Lung (tissue), 12 donors: ENCODE results near the gene RTP5. TPM values are rescaled to one million over a fixed set of nuclear protein-coding genes. Genes with fewer than 3 reads are reported as not detected.
"Not testable (repeated sequence)": the region's sequence is repeated elsewhere in the genome, so short reads cannot be mapped to it uniquely, and the experiment has no call there.

Experiments used
- ATAC-seq: fragments of 200-7000 bp; cut with Tn5 transposase; one replicate; pipeline ENCODE4 v1.9.1; 2020; ENCODE audit warnings: moderate number of reproducible peaks; ENCODE audit not compliant: insufficient read depth, low FRiP score
- DNase-seq, 3 donors: peaks; one replicate each; pipeline ENCODE4 v3.0.0-alpha.2; 2013 to 2017
- H3K27ac ChIP-seq, 2 donors: one replicate each; pipeline ENCODE4 v1.5.1; 2013; ENCODE audit warnings: mild to moderate bottlenecking in 2 of 2, moderate library complexity in 2 of 2, control low read depth in 1 of 2, inconsistent platforms in 1 of 2, low read depth in 1 of 2, low read length in 1 of 2
- H3K27me3 ChIP-seq, 3 donors: one replicate each; pipeline ENCODE4 v1.5.1; 2013; ENCODE audit warnings: low read length in 2 of 3; ENCODE audit not compliant: control insufficient read depth in 3 of 3, insufficient read depth in 3 of 3
- H3K36me3 ChIP-seq, 4 donors: one replicate each; pipeline ENCODE4 v1.5.1; 2013; ENCODE audit warnings: low read length in 4 of 4, mild to moderate bottlenecking in 1 of 4, moderate library complexity in 1 of 4; ENCODE audit not compliant: control insufficient read depth in 4 of 4, insufficient read depth in 4 of 4
- H3K4me1 ChIP-seq, 5 donors: one replicate each; pipeline ENCODE4 v1.5.1; 2013; ENCODE audit warnings: low read length in 5 of 5, mild to moderate bottlenecking in 2 of 5, moderate library complexity in 1 of 5; ENCODE audit not compliant: control insufficient read depth in 5 of 5, insufficient read depth in 5 of 5
- H3K4me3 ChIP-seq: one replicate; pipeline ENCODE4 v1.5.1; 2013; ENCODE audit warnings: mild to moderate bottlenecking, control low read depth, moderate library complexity
- H3K9ac ChIP-seq, 2 donors: one replicate each; pipeline ENCODE4 v1.5.1; 2013; ENCODE audit warnings: low read length in 2 of 2, control low read depth in 1 of 2; ENCODE audit not compliant: insufficient read depth in 1 of 2
- H3K9me3 ChIP-seq, 4 donors: one replicate each; pipeline ENCODE4 v1.5.1; 2013; ENCODE audit warnings: low read length in 3 of 4, mild to moderate bottlenecking in 1 of 4, moderate library complexity in 1 of 4; ENCODE audit not compliant: control insufficient read depth in 4 of 4, insufficient read depth in 3 of 4
- WGBS, 2 donors: extraction: QIAGEN DNeasy Blood & Tissue Kit; methylation state at CpG; one replicate each; pipeline ENCODE4 v1.1.7; 2013; 5-methylcytosine and 5-hydroxymethylcytosine counted together
- polyA plus RNA-seq, 2 donors: library from polyadenylated mRNA; stranded (reverse); fragments of 200-250 nt; gene quantifications; one replicate each; pipeline ENCODE4 v1.2.1, GENCODE V29; 2013
- total RNA-seq, 2 donors: library from RNA; depleted of rRNA in 1 of 2; stranded (reverse); fragments of >200 nt in 1 of 2; gene quantifications; one replicate each; pipeline ENCODE4 v1.2.1, GENCODE V29; 2014 to 2021
- TF ChIP-seq, protein P1 (sequence below): IDR thresholded peaks from 2 replicates; pipeline ENCODE4 v1.5.1; 2012; ENCODE audit warnings: mild to moderate bottlenecking; ENCODE audit errors: control extremely low read depth, extremely low read depth
- donor health status: control.
- donor health status: control.
- donor health status: Bipolar disorder and iron deficiency.
- donor health status: healthy.
- donor health status: DM: yes; HTN: yes; CAD: no.

Gene RTP5
- total and polyA plus RNA-seq, 4 donors = 0.08 to 0.13 (median 0.09) TPM; not detected in 1

DNA sequence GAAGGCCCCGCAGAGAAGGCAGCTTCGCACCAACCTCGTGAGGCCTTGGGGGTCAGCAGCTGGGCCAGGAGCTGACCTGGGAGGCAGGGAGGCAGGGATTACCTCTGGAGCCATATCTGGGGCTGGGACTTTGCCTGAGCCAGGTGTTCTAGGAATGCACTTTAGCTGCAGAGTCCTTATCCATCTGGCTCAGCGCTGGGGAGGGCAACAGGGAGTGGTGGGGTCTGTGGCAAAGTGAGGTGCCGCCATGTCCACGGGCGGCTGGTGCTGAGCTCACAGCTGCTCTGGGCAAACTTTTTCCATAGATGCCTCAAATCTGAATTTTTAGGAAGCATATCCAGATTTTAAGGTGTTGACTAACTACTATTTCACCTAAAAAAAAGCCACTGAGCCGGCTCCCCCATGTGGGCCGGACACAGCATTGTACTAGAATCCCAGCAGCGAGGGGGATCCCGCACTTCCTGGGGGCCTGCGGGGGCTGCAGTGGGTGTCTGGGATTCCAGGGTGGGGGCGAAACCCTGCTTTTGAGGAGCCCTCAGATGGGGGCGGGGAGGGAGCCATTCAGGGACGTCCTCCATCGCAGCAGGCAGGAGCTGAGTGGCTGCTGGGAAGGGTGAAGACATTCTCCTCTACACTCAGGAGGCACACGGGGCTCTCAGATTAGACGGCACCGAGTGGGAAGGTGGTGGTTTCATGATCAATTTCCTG lies 34.6 kb downstream of the RTP5 start:
- Histone ChIP-seq H3K4me3 (no peak overlapping the region), H3K9me3 (no peaks in the 10 kb centered on the region), H3K9ac (no peak overlapping the region), H3K27me3 (peaks cover 0 to 4% (median 0%) of the 10 kb centered on the region in 3 donors), H3K36me3 (no peaks in the 10 kb centered on the region), H3K27ac (no peak overlapping the region), H3K4me1 (peaks cover 0 to 28% (median 7%) of the 10 kb centered on the region in 5 donors)
- 90 to 91% methylated on average over 19 of the region's 19 CpGs for WGBS, 2 donors
- ATAC-seq (no peak), DNase-seq (no peak)
- TF ChIP-seq, protein P1, sequence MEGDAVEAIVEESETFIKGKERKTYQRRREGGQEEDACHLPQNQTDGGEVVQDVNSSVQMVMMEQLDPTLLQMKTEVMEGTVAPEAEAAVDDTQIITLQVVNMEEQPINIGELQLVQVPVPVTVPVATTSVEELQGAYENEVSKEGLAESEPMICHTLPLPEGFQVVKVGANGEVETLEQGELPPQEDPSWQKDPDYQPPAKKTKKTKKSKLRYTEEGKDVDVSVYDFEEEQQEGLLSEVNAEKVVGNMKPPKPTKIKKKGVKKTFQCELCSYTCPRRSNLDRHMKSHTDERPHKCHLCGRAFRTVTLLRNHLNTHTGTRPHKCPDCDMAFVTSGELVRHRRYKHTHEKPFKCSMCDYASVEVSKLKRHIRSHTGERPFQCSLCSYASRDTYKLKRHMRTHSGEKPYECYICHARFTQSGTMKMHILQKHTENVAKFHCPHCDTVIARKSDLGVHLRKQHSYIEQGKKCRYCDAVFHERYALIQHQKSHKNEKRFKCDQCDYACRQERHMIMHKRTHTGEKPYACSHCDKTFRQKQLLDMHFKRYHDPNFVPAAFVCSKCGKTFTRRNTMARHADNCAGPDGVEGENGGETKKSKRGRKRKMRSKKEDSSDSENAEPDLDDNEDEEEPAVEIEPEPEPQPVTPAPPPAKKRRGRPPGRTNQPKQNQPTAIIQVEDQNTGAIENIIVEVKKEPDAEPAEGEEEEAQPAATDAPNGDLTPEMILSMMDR = no peak

GRCh38 chr2:241904791-241905710 lies 35.5 kb downstream of the RTP5 start:
- 91 to 95% methylated on average over 29 of the region's 29 CpGs for WGBS, 2 donors

GRCh38 chr2:241905716-241906377 lies 36.3 kb downstream of the RTP5 start:
- TF ChIP-seq, protein P1 = no peak
- peaks cover 0 to 15% (median 5%) of the 10 kb centered on the region in 5 donors for H3K4me1 ChIP-seq
- no peak overlapping the region for H3K9ac ChIP-seq
- H3K9me3 ChIP-seq = no peaks in the 10 kb centered on the region
- WGBS, 2 donors = 89 to 94% methylated on average over 14 of the region's 14 CpGs
- H3K27ac ChIP-seq = no peak overlapping the region
- ATAC-seq = no peak
- peaks cover 0 to 2% (median 0%) of the 10 kb centered on the region in 4 donors for H3K36me3 ChIP-seq
- H3K27me3 ChIP-seq = peaks cover 0 to 2% (median 0%) of the 10 kb centered on the region in 3 donors
- H3K4me3 ChIP-seq = no peak overlapping the region
- DNase-seq = no peak

More at GRCh38 chr2:241904791-241905710, 35.5 kb downstream of the RTP5 start:
- no peak for DNase-seq
- Histone ChIP-seq H3K9ac (no peak overlapping the region), H3K27ac (no peak overlapping the region), H3K9me3 (no peaks in the 10 kb centered on the region), H3K27me3 (peaks cover 0 to 4% (median 0%) of the 10 kb centered on the region in 3 donors), H3K4me1 (peaks cover 0 to 23% (median 7%) of the 10 kb centered on the region in 5 donors), H3K36me3 (no peaks in the 10 kb centered on the region), H3K4me3 (no peak overlapping the region)
- no peak for ATAC-seq
- TF ChIP-seq, protein P1 = no peak

DNA sequence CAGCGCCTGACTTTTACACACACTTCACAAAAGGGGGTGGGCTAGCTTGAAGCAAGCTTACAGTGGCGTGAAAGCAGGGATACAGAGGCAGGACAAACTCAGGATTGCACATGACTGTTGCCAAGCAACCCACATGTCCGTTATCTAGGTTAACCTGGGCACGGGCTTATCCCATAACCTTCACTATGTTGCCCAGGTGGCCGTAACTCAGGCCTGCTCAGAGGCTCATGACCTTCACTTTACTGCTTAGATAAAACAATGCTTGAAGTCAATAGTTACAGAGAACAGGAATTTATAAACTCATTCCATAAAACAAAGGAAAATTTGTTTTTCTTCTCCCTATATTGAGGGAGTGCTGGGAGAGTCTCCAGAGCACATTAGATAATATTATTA lies 36.8 kb downstream of the RTP5 start:
- not testable (repeated sequence) for H3K4me3 ChIP-seq, H3K36me3 ChIP-seq, H3K9me3 ChIP-seq, ATAC-seq, H3K27ac ChIP-seq, H3K27me3 ChIP-seq, DNase-seq, H3K9ac ChIP-seq
- peaks cover 0 to 11% (median 4%) of the 10 kb centered on the region in 5 donors for H3K4me1 ChIP-seq
- WGBS, 2 donors = 91 to 94% methylated on average over 5 of the region's 5 CpGs
